ENCODE results near the gene ARSG. TPM values are rescaled to one million over a fixed set of nuclear protein-coding genes. Genes with fewer than 3 reads are reported as not detected.

Gene ARSG
- total and polyA plus RNA-seq, 2 of the 13 experiments (the other 11 are each of a cell fraction or from before 2014, with no cell fraction given), result 3.7 to 15.2 TPM

GRCh38 chr17:68334393-68334792 is 43.1 kb downstream of the ARSG start (continued):
- TF ChIP-seq, protein P1, sequence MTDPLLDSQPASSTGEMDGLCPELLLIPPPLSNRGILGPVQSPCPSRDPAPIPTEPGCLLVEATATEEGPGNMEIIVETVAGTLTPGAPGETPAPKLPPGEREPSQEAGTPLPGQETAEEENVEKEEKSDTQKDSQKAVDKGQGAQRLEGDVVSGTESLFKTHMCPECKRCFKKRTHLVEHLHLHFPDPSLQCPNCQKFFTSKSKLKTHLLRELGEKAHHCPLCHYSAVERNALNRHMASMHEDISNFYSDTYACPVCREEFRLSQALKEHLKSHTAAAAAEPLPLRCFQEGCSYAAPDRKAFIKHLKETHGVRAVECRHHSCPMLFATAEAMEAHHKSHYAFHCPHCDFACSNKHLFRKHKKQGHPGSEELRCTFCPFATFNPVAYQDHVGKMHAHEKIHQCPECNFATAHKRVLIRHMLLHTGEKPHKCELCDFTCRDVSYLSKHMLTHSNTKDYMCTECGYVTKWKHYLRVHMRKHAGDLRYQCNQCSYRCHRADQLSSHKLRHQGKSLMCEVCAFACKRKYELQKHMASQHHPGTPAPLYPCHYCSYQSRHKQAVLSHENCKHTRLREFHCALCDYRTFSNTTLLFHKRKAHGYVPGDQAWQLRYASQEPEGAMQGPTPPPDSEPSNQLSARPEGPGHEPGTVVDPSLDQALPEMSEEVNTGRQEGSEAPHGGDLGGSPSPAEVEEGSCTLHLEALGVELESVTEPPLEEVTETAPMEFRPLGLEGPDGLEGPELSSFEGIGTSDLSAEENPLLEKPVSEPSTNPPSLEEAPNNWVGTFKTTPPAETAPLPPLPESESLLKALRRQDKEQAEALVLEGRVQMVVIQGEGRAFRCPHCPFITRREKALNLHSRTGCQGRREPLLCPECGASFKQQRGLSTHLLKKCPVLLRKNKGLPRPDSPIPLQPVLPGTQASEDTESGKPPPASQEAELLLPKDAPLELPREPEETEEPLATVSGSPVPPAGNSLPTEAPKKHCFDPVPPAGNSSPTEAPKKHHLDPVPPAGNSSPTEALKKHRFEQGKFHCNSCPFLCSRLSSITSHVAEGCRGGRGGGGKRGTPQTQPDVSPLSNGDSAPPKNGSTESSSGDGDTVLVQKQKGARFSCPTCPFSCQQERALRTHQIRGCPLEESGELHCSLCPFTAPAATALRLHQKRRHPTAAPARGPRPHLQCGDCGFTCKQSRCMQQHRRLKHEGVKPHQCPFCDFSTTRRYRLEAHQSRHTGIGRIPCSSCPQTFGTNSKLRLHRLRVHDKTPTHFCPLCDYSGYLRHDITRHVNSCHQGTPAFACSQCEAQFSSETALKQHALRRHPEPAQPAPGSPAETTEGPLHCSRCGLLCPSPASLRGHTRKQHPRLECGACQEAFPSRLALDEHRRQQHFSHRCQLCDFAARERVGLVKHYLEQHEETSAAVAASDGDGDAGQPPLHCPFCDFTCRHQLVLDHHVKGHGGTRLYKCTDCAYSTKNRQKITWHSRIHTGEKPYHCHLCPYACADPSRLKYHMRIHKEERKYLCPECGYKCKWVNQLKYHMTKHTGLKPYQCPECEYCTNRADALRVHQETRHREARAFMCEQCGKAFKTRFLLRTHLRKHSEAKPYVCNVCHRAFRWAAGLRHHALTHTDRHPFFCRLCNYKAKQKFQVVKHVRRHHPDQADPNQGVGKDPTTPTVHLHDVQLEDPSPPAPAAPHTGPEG (CRISPR knock-in tag; IDR thresholded peaks at IDR 0.05), result no peak
- no peak for TF ChIP-seq ZFP36L2 (CRISPR knock-in tag; IDR thresholded peaks at IDR 0.05)

GRCh38 chr17:68341482-68341881 is 50.2 kb downstream of the ARSG start:
- FAIRE-seq (no peak), DNase-seq (ENCODE audit: low spot score) (no peak), ATAC-seq (no peak)
- no TSS peak for BruUV-seq (replicated peaks)
- Histone ChIP-seq H3K36me3 (replicated peaks in 1 of 2; ENCODE audit: control insufficient read depth in 1 of 2, insufficient read depth in 2 of 2, low read length in 2 of 2) (no peaks in the 10 kb centered on the region), H3K4me3 (replicated peaks in 1 of 3; ENCODE audit: insufficient read depth in 1 of 3, low read depth in 2 of 3, low read length in 3 of 3) (no peak overlapping the region), H3K27ac (ENCODE audit: extremely low read length, insufficient read depth, low read length) (no peak overlapping the region), H3K9ac (ENCODE audit: insufficient read depth, low read depth, low read length) (no peak overlapping the region), H3K4me1 (ENCODE audit: insufficient read depth, low read length) (peaks cover 17% of the 10 kb centered on the region), H3K4me2 (ENCODE audit: low read depth, low read length) (no peak overlapping the region), H4K20me1 (ENCODE audit: insufficient read depth, low read length) (no peaks in the 10 kb centered on the region), H3K27me3 (ENCODE audit: control insufficient read depth in 1 of 2, insufficient read depth in 2 of 2, low read length in 2 of 2) (no peaks in the 10 kb centered on the region), H3K9me3 (ENCODE audit: low read length) (no peaks in the 10 kb centered on the region), H2AFZ (ENCODE audit: low read length) (no peak overlapping the region), H3K79me2 (ENCODE audit: insufficient read depth, low read length) (no peaks in the 10 kb centered on the region)
- CTCF ChIA-PET (ENCODE audit: low intra/inter-chr PET ratio, low total read pairs), result no interaction called here
- intact Hi-C loops (cut with micrococcal nuclease; ENCODE audit: unreplicated experiment), result no loop called here
- POLR2A ChIA-PET, result no interaction called here
- in situ Hi-C loops (cut with HindIII; ENCODE audit: extremely low pct_ligation_motif_present, low pct_unique_long_range_greater_than_20kb), result no loop called here
- 98% methylated on average over 5 of the region's 5 CpGs for WGBS (ENCODE audit: low lambda C conversion rate)
- TF ChIP-seq, protein P2, sequence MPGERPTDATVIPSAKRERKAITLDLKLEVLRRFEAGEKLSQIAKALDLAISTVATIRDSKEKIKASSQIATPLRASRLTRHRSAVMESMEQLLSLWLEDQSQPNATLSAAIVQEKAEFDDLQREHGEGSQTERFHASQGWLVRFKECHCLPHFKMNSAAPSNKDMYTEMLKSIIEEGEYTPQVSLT (CRISPR knock-in tag; IDR thresholded peaks at IDR 0.05; ENCODE audit: borderline replicate concordance, low read depth), result no peak
- TF ChIP-seq NONO (IDR thresholded peaks at IDR 0.05) (no peak), NONO (CRISPR knock-in tag; conservative IDR thresholded peaks at IDR 0.05) (no peak), JDP2 (CRISPR knock-in tag; IDR thresholded peaks at IDR 0.05; ENCODE audit: borderline replicate concordance) (no peak), ZNF180 (CRISPR knock-in tag; IDR thresholded peaks at IDR 0.05; ENCODE audit: borderline replicate concordance, low read depth) (no peak), ZKSCAN8 (CRISPR knock-in tag; IDR thresholded peaks at IDR 0.05; ENCODE audit: borderline replicate concordance) (no peak), MXD4 (CRISPR knock-in tag; IDR thresholded peaks at IDR 0.05) (no peak), ZNF160 (CRISPR knock-in tag; IDR thresholded peaks at IDR 0.05) (no peak), ZNF691 (CRISPR knock-in tag; IDR thresholded peaks at IDR 0.05; ENCODE audit: borderline replicate concordance, low read depth) (no peak), ZNF572 (CRISPR knock-in tag; IDR thresholded peaks at IDR 0.05) (no peak)
